Measurements from ENCODE around the gene SPEM2.

The SPEM2 gene
- total RNA-seq: 0 to 0.66 (median 0) reads per million in 17 experiments

- no peak for DNase-seq
Measured at GRCh38 chr17:7425316-7425715, at the start of gene SPEM2. Gene SPEM2, plus strand, starts transcription at chr17:7425616. Its CDS starts 73 bp downstream, at chr17:7425689.

GRCh38 chr17:7379134-7379533 lies 46.3 kb upstream of the SPEM2 start:
- no peak for DNase-seq

- DNase-seq: peak; percentile 13 to 41 (median 40)
Measured at GRCh38 chr17:7380321-7380720, 45.1 kb upstream of the SPEM2 start.

DNA sequence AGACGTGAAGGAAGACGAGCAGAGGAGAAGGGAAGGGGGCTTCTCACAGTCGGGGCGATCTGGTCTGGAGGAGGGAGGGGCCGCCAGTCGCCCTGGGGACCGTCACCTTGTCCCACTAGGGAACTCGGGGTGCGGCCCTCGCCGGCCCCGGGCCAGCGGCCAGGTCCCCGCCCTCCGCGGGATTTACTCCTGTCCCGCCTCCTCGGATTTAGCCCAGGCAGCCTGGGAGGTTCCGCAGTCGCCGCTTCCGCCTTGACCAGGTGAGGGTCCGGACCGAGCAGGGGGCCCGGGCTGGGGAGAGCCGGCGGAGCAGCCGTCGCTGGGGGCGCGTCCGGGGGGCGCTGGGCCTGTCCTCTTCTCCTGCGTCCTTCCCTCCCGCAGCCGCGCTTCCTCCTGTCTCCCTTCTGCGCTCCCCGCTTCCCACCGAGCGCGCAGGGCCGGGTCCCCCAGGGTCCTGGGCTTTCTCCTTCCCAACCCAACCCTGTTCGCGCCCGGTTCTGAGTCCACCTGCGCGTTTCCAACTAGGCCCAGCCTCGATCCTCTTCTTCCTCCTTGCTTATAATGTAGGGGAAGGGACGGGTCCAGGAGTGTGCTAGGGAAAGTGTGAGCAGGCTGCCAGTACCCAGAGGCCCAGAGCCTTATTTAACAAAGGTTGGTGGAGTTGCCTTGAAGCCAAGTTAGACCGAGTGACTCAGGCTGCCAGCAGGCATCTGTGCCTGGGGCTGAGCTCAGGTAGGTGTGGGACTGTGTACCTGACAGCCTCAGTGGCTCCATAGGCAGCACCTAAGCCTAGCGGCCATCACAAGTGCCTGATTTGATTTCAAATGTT lies 44.3 kb upstream of the SPEM2 start, which contains the start of gene TNK1:
TNK1 (plus strand) TSS at position 235 of the 829 bp plus-strand sequence. CDS start 1,838 bp downstream, outside the sequence.
- peak in 1 of 4 experiments; percentile 38 for DNase-seq

GRCh38 chr17:7382901-7383300 lies 42.5 kb upstream of the SPEM2 start:
- no peak for DNase-seq

DNA sequence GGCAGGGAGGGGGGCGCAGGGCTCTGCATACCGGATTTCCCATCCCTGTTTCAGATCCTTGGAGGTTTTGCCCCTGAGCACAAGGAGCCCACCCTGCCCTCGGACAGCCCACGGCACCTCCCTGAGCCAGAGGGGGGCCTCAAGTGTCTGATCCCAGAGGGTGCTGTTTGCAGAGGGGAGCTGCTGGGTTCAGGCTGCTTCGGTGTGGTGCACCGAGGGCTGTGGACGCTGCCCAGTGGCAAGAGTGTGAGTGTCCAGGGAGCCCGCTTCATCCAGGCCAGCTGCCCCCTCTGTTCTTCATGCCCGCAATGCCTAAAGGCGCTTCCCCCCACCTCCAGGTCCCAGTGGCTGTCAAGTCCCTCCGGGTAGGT lies 42.1 kb upstream of the SPEM2 start:
- no peak for DNase-seq

DNA sequence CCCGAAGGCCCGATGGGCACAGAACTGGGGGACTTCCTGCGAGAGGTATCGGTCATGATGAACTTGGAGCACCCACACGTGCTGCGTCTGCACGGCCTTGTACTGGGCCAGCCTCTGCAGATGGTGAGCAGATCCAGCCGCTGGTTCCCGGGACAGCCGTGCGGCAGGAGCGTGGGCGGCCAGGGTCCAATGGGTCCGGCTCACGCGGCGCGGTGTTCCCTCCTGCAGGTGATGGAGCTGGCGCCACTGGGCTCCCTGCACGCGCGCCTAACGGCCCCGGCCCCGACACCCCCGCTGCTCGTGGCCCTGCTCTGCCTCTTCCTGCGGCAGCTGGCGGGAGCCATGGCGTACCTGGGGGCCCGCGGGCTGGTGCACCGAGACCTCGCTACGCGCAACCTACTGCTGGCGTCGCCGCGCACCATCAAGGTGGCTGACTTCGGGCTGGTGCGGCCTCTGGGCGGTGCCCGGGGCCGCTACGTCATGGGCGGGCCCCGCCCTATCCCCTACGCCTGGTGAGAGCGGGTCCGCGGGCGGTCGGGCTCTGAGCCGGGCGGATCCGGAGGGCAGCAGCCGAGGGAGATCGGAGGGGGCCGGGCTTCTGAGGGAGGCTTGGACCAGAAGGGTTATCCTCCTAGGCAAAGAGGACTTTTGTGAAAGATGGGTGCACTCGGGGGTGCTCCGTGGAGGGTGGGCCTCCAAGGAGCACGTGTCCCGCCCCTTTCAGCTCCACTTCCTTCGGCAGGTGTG lies 41.5 kb upstream of the SPEM2 start:
- DNase-seq: peak; percentile 21 to 60 (median 34)

GRCh38 chr17:7384489-7385081 lies 40.8 kb upstream of the SPEM2 start:
- no peak for DNase-seq

- no peak for DNase-seq
Measured at GRCh38 chr17:7388856-7389255, 36.6 kb upstream of the SPEM2 start.

DNA sequence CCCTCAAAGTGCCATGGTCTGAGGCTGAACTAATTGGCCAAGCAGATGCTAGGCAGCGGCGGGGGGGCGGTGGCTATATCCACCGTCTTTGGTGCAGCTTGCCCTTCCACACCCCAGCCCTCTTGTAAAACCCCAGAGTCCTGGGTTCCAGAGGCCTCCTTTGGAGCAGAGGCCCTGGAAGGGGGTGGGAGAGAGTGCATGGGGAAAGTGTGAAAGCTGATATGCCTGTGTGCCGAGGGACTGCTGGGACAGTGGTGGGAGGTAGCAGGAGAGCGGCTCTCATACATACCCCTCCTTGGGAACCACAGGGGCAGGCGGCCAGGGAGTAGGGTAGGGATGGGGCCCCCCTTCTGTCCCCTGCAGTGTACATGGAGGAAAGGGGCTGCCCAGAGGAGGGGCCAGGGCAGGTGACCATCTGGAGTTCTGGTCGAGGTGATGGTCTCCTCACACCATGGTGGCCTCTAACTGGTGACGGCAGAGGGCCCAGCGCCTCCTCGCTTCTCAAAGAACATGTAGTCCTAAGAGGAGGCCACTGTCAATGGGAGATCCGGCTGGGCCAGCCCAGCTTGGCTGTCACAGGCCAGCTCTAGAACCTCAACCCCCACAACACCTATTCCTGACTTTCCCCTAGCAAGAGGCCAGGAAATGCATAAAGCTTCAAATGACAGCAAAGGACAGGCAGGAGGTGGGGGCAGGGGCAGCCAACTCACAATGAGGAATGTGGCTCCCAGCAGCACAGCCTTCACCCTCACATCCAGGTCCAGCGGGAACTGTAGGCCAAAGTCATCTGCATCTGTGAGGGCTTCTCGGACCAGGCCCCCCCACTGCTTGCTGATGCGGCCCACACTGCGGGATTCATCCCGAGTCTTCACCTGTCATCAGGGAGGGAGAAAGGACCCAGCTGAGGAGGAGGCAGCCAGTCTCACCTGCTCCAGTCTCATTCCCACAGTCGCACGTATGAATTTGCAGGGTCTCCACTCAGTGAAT lies 35.2 kb upstream of the SPEM2 start:
- no peak for DNase-seq

GRCh38 chr17:7391307-7391706 lies 34.1 kb upstream of the SPEM2 start:
- DNase-seq: no peak

DNA sequence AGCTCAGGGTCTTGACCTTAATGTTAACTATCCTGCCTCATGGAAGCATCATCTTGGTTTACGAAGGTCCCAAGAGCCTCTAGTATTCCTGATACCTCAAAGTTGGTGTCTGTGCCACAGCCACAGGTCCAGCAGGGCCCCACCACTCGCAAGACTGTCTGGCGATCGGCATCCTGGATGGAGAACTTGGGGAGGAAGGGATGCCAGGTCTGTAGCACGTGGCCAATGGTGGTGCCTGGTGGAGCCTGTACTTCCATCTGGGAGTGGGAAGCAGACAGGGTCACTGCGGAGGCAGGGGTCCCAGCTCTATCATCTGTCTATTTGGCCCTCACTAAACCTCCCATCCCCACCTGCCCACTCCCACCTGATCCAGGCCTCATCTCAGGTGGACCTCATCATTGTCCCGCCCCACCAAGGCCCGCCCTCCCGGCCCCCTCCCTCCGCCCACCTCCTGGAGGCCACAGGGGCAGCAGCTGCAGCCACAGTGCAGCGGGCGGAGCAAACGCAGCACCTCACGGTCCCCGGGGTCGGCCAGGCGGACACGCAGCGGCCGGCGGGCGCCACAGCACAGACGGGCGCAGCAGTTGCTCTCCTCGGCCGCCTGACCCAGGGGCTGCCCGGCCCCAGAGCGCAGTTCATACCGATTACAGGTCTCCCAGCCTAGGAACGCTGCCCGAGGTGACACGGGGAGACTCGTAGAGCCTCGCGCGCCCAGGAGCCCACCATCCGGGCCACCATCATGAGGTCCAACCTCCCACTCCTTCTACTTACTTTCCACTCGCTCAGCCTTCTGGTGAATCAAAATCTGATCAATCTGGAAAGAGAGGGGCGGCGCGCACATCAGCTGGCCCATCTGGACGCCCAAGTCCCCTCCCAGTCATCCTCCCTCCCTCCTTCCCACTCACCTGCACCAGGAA lies 32.5 kb upstream of the SPEM2 start:
- DNase-seq: no peak

DNA sequence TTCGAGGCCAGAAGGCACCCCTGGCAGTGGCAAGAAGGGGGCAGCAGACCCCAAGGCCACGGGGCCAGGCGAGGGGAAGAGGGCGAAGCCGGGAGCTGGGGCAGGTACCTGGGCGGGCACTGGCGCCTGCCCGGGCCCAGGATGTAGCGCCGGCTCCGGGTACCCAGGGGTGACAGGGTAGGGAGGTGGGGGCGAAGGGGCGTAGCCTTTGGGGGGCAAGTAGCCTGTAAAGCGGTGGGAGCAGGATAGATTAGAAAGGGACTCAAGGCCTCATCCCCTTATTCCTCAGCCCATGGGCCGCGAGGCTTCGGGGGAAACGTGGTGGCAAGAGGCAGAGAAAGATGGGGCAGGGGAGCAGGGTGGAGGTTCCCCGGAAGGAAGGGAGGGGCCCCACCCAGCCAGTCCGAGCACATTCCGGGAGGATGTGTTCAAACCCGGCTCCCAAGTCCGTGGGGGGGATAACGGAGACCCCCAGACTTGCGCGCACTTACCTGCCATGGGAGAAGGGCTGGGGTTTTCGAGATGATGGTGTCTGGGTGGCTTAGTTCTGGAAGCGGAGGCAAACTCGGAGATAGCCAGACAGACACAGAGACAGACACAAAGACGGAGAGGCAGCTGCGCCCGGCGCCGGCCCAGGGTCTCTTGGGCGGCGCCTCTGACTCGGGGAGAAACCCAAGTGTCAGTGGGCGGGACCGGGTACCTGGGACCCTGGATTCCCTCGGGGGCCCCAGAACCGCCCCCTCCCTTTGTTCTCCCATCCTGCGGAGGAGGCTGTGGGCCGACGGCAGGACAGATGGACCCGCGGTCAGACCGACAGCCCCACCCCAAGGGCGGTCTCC lies 31.6 kb upstream of the SPEM2 start:
- peak in 2 of 4 experiments; percentile 14 to 31 for DNase-seq

- DNase-seq: peak; percentile 85 to 95 (median 93)
Measured at GRCh38 chr17:7394452-7395191, 30.8 kb upstream of the SPEM2 start, which contains the start of gene PLSCR3. Gene PLSCR3, minus strand, starts transcription at chr17:7394525. Its CDS starts 415 bp downstream, at chr17:7394110.

GRCh38 chr17:7396147-7396546 lies 29.3 kb upstream of the SPEM2 start:
- no peak for DNase-seq

DNA sequence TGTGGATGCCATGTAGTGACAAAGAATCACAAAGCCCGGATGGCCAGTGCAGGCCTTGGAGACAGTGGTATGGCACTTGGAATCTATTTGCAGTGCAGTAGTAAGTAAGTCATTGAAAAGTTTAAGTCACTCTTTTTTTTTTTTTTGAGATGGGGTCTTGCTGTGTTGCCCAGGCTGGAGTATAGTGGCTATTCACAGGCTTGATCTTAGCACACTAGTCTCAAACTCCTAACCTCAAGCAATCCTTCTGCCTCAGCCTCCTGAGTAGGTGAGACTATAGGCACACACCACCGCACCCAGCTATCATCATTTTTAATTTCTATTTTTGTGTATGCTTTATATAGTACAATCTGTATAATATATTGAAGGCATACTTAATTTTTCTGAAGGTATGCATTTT lies 26.8 kb upstream of the SPEM2 start:
- DNase-seq: no peak

DNA sequence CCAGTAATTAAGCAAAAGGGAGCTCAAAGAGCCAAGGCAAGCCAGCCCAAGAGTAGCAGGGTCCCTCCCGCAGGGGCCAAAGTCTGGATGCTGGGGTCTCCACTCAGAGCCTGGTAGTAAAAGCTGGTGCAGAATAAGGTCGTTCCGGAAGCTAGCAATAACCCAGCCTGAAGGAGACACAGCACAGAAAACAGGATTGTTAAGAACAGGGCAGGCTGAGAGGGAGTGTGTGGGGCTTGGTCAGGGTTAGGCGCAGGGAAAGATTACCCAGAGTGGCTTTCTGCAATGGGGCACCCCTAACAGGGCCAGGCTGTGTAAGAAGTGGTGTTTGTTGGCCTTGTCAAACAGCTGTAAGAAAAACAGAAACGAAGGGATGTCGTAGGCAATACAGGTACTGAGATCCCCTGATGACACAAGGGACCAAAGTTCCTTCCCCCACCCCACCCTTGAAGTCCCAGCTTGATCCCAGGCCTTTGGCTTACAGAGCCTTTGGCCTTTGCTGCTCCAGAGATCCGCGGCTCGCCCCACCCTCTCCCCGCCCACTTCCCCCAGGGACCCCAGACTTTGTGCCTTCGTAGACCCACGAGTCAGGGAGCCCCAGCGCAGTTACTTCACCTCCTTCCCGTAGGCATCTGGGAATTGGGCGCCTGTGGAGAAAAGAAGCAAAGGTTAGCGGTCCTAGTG lies 22.2 kb upstream of the SPEM2 start:
- peak in 2 of 4 experiments; percentile 11 to 33 for DNase-seq

DNA sequence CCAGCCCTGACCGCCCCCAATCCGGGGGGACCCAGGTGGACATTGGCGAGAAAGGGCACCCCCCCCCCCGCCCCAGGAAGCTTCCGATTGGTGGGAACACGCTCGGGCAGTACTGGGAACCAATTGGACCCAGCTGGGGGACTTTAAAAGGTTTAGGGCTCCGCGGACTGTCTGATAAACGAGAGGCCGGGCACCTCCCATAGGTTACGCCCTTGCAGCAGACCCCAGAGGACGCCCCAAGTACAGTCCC lies 21.8 kb upstream of the SPEM2 start:
- DNase-seq: no peak

Data from suppressor macrophage (primary cell).